HepG2 (cell line): ENCODE data around the gene PYGB. TPM values are rescaled to one million over a fixed set of nuclear protein-coding genes. Genes with fewer than 3 reads are reported as not detected.

Experiments
- CBX1 ChIP-seq: IDR thresholded peaks from one replicate; pipeline ENCODE4 v1.6.1; 2016; ENCODE audit warnings: antibody characterized with exemption, low read depth
- HDAC6 ChIP-seq: fragments of 200-600 bp; sonication (generic); IDR thresholded peaks from 2 replicates; pipeline ENCODE4 v1.7.0; 2017; ENCODE audit warnings: mild to moderate bottlenecking, antibody characterized with exemption, low read length, low read depth
- HNRNPUL1 ChIP-seq: fragments of 200-400 bp; formaldehyde crosslinking; IDR thresholded peaks from 2 replicates; pipeline ENCODE4 v1.6.1; 2017; ENCODE audit warnings: low read depth, mild to moderate bottlenecking, low read length, moderate library complexity
- IKZF4 ChIP-seq: sonication (generic); formaldehyde crosslinking; IDR thresholded peaks from 2 replicates; pipeline ENCODE4 v1.5.1; 2020; ENCODE audit warnings: borderline replicate concordance, mild to moderate bottlenecking, low read depth, missing genetic modification reagents; ENCODE audit errors: not compliant biosample characterization
- MXD1 ChIP-seq: sonication (generic); formaldehyde crosslinking; IDR thresholded peaks from 2 replicates; pipeline ENCODE4 v1.4.0; 2020; ENCODE audit warnings: mild to moderate bottlenecking, missing genetic modification reagents
- MXD3 ChIP-seq: IDR thresholded peaks from 2 replicates; pipeline ENCODE4 v1.6.1; 2016; ENCODE audit warnings: mild to moderate bottlenecking, missing biosample characterization, missing genetic modification reagents
- NBN ChIP-seq: fragments of 450-650 bp; conservative IDR thresholded peaks from 2 replicates; pipeline ENCODE4 v1.6.1; 2017
- NONO ChIP-seq, 2 experiments: fragments of 450-650 bp in 1 of 2; sonication (generic) in 1 of 2; formaldehyde crosslinking in 1 of 2; IDR thresholded peaks in 1 of 2; conservative IDR thresholded peaks in 1 of 2; 2 replicates each; pipeline versions ENCODE4 v1.6.1 to v1.8.0; 2017 to 2022; ENCODE audit warnings: mild to moderate bottlenecking in 1 of 2, missing genetic modification reagents in 1 of 2, moderate library complexity in 1 of 2
- PAF1 ChIP-seq: IDR thresholded peaks from 2 replicates; pipeline ENCODE4 v1.6.1; 2016; ENCODE audit warnings: missing genetic modification reagents, missing compliant biosample characterization
- RXRB ChIP-seq: IDR thresholded peaks from 2 replicates; pipeline ENCODE4 v1.6.1; 2016; ENCODE audit warnings: borderline replicate concordance, missing genetic modification reagents, missing compliant biosample characterization
- SMARCE1 ChIP-seq: fragments of 450-650 bp; IDR thresholded peaks from 2 replicates; pipeline ENCODE4 v1.6.1; 2017; ENCODE audit warnings: borderline replicate concordance
- THAP7 ChIP-seq: sonication (generic); formaldehyde crosslinking; IDR thresholded peaks from 2 replicates; pipeline ENCODE4 v1.8.1; 2023; ENCODE audit warnings: mild to moderate bottlenecking, missing genetic modification reagents
- UBTF ChIP-seq: sonication (generic); formaldehyde crosslinking; IDR thresholded peaks from 2 replicates; pipeline ENCODE4 v1.4.0; 2020; ENCODE audit warnings: mild to moderate bottlenecking, missing genetic modification reagents
- ZNF276 ChIP-seq: sonication (generic); formaldehyde crosslinking; IDR thresholded peaks from 2 replicates; pipeline ENCODE4 v1.4.0; 2020; ENCODE audit warnings: mild to moderate bottlenecking, low read depth, missing genetic modification reagents
- ZNF280B ChIP-seq: sonication (generic); formaldehyde crosslinking; IDR thresholded peaks from 2 replicates; pipeline ENCODE4 v1.5.0; 2020; ENCODE audit warnings: missing genetic modification reagents, mild to moderate bottlenecking, borderline replicate concordance
- ZNF33B ChIP-seq: sonication (generic); formaldehyde crosslinking; IDR thresholded peaks from 2 replicates; pipeline ENCODE4 v1.5.1; 2020; ENCODE audit warnings: mild to moderate bottlenecking, missing genetic modification reagents
- ZNF543 ChIP-seq: sonication (generic); formaldehyde crosslinking; IDR thresholded peaks from 2 replicates; pipeline ENCODE4 v1.4.0; 2020; ENCODE audit warnings: mild to moderate bottlenecking, missing genetic modification reagents
- ZNF562 ChIP-seq: sonication (generic); formaldehyde crosslinking; IDR thresholded peaks from 2 replicates; pipeline ENCODE4 v1.8.0; 2022; ENCODE audit warnings: missing genetic modification reagents, borderline replicate concordance
- ZNF614 ChIP-seq: IDR thresholded peaks from 2 replicates; pipeline ENCODE4 v1.6.1; 2018; ENCODE audit warnings: missing biosample characterization, missing genetic modification reagents, inconsistent platforms, borderline replicate concordance
- ZNF777 ChIP-seq: sonication (generic); formaldehyde crosslinking; IDR thresholded peaks from 2 replicates; pipeline ENCODE4 v1.4.0; 2020; ENCODE audit warnings: missing genetic modification reagents
- polyA plus RNA-seq, 8 experiments: library from polyadenylated mRNA; depleted of rRNA in 3 of 8; stranded (reverse) in 7 of 8; unstranded in 1 of 8; fragments of >200 nt; fragmentation: Illumina TruSeq in 4 of 8; extraction: Trizol in 4 of 8; gene quantifications; 2 replicates each; pipeline versions ENCODE4 v1.2.1 to v1.2.3, GENCODE V29; 2011 to 2016; ENCODE audit warnings: low read depth in 4 of 8, missing spikeins in 1 of 8, mixed read lengths in 1 of 8; ENCODE audit not compliant: insufficient read depth in 1 of 8
- total RNA-seq, 5 experiments: library from RNA; depleted of rRNA; stranded (reverse); fragments of >200 nt; fragmentation: Illumina TruSeq; extraction: Trizol; gene quantifications; 2 replicates each; pipeline ENCODE4 v1.2.3, GENCODE V29; 2016; ENCODE audit warnings: low read depth in 1 of 5

PYGB gene
- total and polyA plus RNA-seq, 2 of the 13 experiments (the other 11 are each of a cell fraction or from before 2014, with no cell fraction given), result 24.2 to 86.3 TPM

GRCh38 chr20:25310268-25310920, 62.5 kb downstream of the PYGB start (continued):
- TF ChIP-seq ZNF543 (CRISPR knock-in tag) (no peak; the same call in 1 of the 2 replicates), HDAC6 (no peak), PAF1 (no peak), IKZF4 (peak; percentile 15), ZNF777 (CRISPR knock-in tag) (no peak), RXRB (CRISPR knock-in tag) (peak; percentile 96), MXD1 (CRISPR knock-in tag) (0 out of 2 replicates have a peak, but pooled peaks have one; percentile 26), ZNF33B (CRISPR knock-in tag) (no peak), ZNF280B (CRISPR knock-in tag) (no peak), NBN (no peak), NONO (IDR thresholded peaks at IDR 0.05) (no peak), NONO (CRISPR knock-in tag; conservative IDR thresholded peaks at IDR 0.05) (peak; percentile 81), HNRNPUL1 (no peak), THAP7 (CRISPR knock-in tag) (peak; percentile 64; the same call in 1 of the 2 replicates), ZNF276 (CRISPR knock-in tag) (no peak), MXD3 (CRISPR knock-in tag) (no peak), CBX1 (peak; percentile 37), ZNF562 (CRISPR knock-in tag) (no peak), UBTF (CRISPR knock-in tag) (peak; percentile 8; the same call in 1 of the 2 replicates), SMARCE1 (no peak), ZNF614 (CRISPR knock-in tag) (peak; percentile 97)
